HG03575 (cell line): ENCODE measurements around the gene PSMD2.

Source experiments
- ATAC-seq: cut with Tn5 transposase; IDR thresholded peaks from one replicate; pipeline ENCODE4 v1.9.1; 2021; ENCODE audit not compliant: unreplicated experiment, insufficient number of reproducible peaks, low FRiP score; ENCODE audit errors: extremely low read depth

PSMD2 gene

DNA sequence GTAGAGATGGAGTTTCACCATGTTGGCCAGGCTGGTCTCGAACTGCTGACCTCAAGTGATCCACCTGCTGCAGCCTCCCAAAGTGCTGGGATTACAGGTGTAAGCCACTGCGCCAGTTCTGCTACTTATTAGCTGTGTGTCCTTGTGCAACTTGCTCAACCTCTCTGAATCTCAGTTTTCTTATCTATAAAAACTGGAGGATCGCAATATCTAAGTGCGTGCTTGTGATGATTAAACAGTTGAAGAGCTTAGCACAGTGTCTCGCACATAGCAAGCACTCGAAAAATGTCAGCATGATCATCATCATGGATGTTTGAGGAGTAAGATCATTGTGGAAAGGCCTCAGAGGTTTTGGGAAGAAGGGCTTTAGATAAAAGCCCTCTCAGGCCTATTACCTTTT lies 51.6 kb downstream of the PSMD2 start:
- no peak for ATAC-seq

DNA sequence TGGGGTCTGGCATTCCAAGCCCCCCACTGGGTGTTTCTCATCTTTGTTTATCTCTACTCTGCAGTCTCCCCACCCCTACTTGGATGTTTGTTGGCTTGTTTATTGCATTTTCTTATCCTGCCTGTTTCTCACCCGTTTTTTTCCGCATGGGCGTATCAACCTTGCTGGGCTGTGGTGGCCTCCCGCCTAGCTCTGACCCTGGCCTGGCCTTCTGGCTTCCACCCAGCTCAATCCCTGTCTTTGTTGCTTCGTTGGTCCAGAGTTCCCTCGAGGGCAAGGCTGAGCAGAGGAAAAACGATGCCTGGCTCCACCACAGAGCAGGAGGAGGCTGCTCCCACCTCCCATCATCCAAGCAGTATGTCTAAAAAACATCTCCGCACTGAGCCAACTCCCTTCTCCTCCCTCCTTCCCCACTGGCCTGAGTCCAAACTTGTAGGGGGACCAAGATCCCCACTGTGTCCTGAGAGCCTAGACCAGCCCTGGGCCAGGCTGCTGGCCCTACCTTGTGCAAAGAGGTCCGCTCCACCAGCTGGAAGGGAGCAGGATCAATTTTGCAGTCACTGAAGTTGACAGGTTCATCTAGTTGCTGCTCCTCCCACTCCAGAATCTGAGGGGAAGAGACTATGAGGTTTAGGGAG lies 52.6 kb downstream of the PSMD2 start:
- no peak for ATAC-seq

DNA sequence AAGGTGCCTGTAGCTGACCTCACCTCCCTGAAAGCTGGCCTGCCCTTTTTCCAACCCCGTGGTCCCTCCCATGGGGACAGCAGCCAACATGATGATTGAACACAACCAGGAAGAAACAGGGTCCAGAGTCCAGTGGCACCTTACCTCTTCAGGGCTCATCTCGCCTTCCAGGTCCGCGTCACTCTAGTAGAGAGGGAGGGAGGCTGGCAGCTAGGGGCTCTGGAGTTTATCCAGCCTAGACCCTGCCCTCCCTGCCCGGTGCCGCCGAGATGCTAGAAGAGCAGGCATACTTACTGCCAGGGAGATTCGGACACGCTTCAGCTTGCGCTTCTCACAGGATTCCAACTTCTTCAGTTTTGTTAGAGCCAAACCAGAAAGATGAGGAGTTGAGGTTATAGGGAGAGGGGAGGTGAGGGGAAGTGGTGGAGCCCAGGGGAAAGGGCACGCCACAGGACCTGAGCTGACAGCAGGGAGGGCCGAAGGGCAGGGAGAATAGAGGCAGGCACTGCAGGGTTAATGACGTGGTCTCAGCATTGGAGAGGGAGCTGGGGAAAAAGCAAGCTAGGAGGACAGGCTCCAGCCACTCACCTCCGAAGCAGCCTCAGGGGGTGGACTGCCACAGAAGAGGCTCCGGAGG lies 53.2 kb downstream of the PSMD2 start:
- ATAC-seq: no peak

DNA sequence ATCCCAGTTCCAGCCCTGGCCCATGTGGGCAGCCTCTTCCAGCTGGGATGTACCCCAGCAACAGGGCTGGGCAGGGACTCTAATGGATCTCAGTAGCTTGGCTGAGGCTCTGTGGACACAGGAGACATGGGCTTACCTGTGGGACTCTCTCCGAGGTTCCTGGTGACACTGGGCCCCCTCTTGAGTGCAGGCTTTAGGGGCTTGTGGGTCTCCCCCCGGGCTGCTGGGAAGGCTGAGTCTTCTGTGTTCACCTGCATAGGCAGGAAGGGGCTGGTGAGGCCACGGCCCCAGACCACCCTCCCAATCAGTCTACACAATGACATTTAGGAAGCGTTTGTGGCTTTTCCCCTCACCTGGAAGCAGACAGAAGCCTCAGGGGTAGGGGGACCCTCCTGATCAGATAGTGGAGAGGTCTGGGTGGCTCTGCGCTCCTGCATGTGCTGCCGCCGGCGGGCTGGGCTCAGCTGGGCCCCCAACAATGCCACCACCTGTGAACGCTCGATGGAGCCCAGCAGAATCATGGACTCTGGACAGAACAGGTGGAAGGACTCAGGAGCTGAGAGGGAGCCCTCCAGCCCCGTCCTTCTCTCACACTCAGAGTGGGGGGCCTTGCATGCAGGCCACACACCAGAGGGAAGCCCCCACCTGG lies 54.0 kb downstream of the PSMD2 start:
- ATAC-seq: no peak

DNA sequence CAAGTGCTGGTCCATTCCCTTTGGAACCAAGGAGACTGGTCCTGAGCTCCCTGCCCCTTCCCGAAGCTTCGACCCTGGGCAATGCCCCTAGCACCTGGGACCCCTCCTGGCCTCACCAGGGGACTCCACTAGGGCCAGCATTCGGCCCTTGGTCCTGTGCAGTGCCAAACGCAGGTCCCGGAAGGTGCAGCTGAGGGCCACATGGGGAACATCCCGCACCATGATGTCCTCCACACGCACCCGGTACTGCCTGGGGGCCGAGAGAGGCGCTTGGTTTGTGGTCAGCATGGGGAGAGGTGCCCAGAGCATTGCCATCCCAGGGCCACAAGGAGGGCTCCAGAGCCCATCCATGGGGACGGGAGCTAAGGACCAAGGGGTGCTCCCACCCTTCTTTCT lies 54.5 kb downstream of the PSMD2 start:
- ATAC-seq: no peak

DNA sequence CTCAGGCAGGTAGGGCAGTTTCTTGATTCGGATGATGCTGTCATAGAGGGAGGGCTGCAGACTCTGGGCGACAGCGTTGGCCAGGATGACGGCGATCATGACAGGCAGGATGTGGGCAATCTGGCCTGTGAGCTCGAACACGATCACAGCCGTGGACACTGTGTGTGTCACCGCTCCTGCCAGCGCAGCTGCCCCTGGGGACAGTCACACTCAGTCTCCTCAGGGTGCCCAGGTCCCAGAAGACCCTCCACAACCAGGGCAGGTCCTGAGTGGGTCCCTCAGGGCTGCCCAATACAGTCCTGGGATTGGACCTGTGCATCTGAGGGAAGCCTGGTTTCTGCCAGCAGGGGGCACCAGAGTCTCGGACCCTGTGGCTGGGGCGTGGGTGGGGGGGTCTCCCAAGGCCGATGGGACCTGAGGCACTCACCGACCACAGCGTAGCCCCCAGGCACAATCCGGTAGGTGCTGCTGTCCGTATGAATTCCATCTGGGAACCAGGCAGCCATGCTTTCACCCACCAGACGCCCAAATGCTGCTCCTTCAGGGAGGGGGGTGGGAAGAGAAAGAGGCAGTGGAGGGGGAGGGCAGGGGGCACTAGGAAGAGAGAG lies 55.2 kb downstream of the PSMD2 start:
- ATAC-seq: no peak

DNA sequence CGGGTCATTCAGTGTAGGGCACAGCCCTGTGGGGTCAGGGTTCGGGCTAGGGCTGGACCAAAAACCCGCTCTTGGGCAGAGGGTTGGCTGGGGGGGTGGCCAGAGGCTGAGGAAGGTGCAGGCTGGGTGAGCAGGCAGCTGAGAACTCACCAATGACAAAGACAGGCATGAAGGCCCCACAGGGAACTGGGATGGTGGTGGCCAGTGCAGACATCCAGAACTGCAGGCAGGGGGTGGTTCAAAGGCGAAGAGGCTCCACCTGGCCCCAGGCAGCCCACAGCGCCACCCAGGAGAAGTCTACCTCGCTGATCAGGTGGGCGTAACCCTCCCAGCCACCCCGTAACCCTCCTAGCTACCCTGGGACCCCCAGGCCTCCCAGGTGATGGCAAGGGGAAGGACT lies 55.7 kb downstream of the PSMD2 start:
- no peak for ATAC-seq

DNA sequence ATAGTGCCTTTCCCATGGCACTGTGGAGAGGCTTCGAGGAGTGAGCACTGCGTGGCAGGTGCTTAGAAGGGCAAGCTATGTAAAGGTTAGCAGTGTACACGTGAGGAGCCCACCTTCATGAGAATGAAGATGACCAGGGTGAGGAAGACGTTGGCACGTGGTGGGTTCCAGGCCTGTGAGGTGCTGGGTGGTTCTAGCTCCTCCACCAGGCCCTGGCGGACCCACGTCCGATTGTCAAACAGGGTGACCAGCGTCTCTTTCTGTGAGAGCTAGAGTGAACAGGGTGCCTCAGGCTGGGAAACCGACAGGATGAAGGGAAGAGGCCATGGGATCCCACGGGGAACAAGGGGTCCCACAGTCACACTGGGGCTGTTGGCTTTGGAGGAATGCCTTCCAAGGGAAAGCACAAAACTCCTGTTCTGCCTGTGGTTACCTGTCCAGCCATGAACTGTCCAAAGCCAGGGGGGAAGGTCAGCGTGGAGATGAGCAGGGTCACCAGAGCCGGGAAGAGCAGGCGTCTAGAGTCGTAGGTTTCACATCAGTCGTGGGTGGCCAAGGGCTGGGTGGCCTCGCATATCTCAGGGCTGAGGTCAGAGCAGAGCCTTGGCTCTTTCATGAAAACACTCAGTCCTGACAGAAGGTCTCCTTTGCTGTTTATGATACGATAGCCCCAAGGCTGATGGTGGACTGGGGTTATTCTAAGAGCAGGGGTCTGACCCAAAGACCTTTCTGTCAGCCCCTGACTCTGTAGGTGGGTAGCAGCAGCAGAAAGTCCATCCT lies 56.4 kb downstream of the PSMD2 start:
- no peak for ATAC-seq

DNA sequence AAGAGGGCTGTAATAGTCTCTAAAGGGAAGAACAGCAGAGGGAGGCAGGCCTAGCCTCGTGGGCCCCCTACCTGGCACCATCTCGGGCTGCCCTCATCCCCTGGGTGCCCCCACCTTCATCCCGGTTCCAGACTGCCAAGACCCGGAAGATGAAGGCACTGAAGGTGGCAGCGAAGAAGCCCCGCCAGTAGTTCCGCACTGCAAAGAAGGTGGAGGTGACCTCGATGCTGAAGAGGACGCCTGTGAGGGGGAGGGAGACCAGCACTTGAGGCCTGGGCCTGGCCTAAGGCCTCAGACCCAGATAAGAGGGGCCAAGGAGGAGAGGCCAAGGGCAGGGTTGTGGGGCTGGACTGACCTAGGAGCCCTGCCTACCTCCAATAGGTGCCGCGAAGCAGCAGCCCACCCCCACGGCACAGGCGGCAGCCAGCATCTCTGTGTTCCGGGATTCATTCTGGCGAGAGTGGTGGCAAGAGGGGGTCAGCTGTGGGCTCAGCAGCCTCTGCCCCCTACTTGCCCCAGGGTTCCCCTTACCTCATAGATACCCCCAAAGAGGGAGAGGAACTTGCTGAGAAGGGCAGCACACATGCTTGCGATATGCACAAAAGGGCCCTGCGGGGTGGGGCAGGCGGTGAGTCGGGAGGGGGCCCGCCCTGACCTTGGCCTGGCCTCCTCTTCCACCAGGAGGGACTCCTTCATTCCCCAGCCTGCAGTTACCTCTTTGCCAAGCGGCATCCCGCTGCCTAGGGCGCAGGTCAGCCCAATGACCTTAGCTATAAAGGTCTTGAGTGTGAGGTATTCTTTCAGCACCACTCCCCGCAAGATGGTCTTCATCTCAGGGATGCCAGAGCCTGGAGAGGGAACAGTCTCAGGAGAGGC lies 58.4 kb downstream of the PSMD2 start:
- ATAC-seq: no peak

DNA sequence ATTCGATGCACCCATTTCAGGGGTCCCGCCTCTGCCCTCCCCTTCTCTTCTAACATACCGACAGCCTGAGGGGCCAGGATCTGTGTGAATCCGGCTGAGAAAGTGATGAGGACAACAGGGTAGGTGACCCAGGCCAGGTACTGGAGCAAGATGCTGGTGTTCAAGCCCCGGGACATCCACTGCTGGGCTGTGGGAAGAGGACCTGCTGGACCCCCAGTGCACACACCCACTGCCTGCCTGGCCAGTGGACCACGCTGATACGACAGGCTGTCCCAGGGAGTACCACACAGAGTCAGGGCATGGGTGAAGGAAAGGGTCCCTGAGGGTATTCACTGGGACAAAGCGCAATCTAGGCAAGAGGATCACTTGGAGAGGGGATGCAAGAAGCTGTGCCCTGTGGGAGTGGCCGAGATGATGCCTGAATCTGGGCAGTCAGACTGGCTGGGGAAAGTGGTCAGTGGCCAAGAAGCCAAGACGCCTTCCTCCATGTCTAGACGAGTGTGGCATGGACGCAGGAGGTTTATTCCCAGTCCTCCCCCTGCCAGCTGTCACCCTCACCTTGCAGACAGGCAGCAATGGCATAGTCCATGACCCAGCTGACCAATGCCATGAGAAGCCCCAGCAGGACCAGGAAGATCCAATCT lies 59.2 kb downstream of the PSMD2 start:
- no peak for ATAC-seq
